H9 (cell line): ENCODE results near the gene NT5DC1. TPM values are rescaled to one million over a fixed set of nuclear protein-coding genes. Genes with fewer than 3 reads are reported as not detected.

Experiments
- DNase-seq: peaks from one replicate; pipeline ENCODE4 v3.0.0-alpha.2; 2017
- H2AFZ ChIP-seq: one replicate; pipeline ENCODE4 v1.6.1; 2013; ENCODE audit warnings: mild to moderate bottlenecking, low read length, control low read depth, moderate library complexity
- H2AK5ac ChIP-seq: 2 replicates; pipeline ENCODE4 v1.6.1; 2013; ENCODE audit warnings: low read length, control low read depth, mixed read lengths; ENCODE audit not compliant: insufficient read length
- H2BK120ac ChIP-seq: one replicate; pipeline ENCODE4 v1.6.1; 2013; ENCODE audit warnings: low read depth, mild to moderate bottlenecking, low read length, control low read depth, inconsistent platforms; ENCODE audit not compliant: poor library complexity, severe bottlenecking
- H2BK12ac ChIP-seq: 2 replicates; pipeline ENCODE4 v1.6.1; 2013; ENCODE audit warnings: low read length, control low read depth, mixed read lengths, low read depth; ENCODE audit not compliant: insufficient read length
- H2BK15ac ChIP-seq: 2 replicates; pipeline ENCODE4 v1.6.1; 2013; ENCODE audit warnings: low read depth, low read length, control low read depth
- H2BK20ac ChIP-seq: one replicate; pipeline ENCODE4 v1.6.1; 2013; ENCODE audit warnings: low read depth, mild to moderate bottlenecking, low read length, control low read depth, inconsistent platforms; ENCODE audit not compliant: poor library complexity, severe bottlenecking
- H2BK5ac ChIP-seq: 2 replicates; pipeline ENCODE4 v1.6.1; 2013; ENCODE audit warnings: low read length, control low read depth, mixed read lengths; ENCODE audit not compliant: insufficient read length
- H3K14ac ChIP-seq: 2 replicates; pipeline ENCODE4 v1.6.1; 2013; ENCODE audit warnings: low read length, control low read depth; ENCODE audit not compliant: insufficient read depth
- H3K18ac ChIP-seq: 2 replicates; pipeline ENCODE4 v1.6.1; 2013; ENCODE audit warnings: low read depth, mild to moderate bottlenecking, mixed read lengths, low read length, control low read depth; ENCODE audit not compliant: insufficient read length
- H3K23ac ChIP-seq: 2 replicates; pipeline ENCODE4 v1.6.1; 2013; ENCODE audit warnings: low read length, control low read depth, mixed read lengths, low read depth; ENCODE audit not compliant: insufficient read length
- H3K23me2 ChIP-seq: 2 replicates; pipeline ENCODE4 v1.6.1; 2013; ENCODE audit warnings: low read depth, mild to moderate bottlenecking, mixed read lengths, low read length, control low read depth; ENCODE audit not compliant: insufficient read length, poor library complexity, severe bottlenecking
- H3K27ac ChIP-seq: 2 replicates; pipeline ENCODE4 v1.5.1; 2013; ENCODE audit warnings: low read length, control low read depth, mixed read lengths, low read depth; ENCODE audit not compliant: insufficient read length
- H3K27me3 ChIP-seq: 2 replicates; pipeline ENCODE4 v1.6.1; 2013; ENCODE audit warnings: low read length, control low read depth, inconsistent platforms; ENCODE audit not compliant: insufficient read depth
- H3K4ac ChIP-seq: 2 replicates; pipeline ENCODE4 v1.6.1; 2013; ENCODE audit warnings: low read depth, mild to moderate bottlenecking, control low read depth, inconsistent platforms, low read length, moderate library complexity
- H3K4me1 ChIP-seq: 2 replicates; pipeline ENCODE4 v1.6.1; 2013; ENCODE audit warnings: low read length, control low read depth, inconsistent platforms; ENCODE audit not compliant: insufficient read depth
- H3K4me2 ChIP-seq: 2 replicates; pipeline ENCODE4 v1.6.1; 2013; ENCODE audit warnings: low read length, control low read depth, mixed read lengths; ENCODE audit not compliant: insufficient read length, insufficient read depth
- H3K56ac ChIP-seq: 2 replicates; pipeline ENCODE4 v1.6.1; 2013; ENCODE audit warnings: low read depth, mild to moderate bottlenecking, mixed read lengths, low read length, control low read depth; ENCODE audit not compliant: insufficient read length
- H3K79me1 ChIP-seq: 2 replicates; pipeline ENCODE4 v1.6.1; 2013; ENCODE audit warnings: low read depth, mild to moderate bottlenecking, moderate library complexity, low read length, control low read depth, inconsistent platforms; ENCODE audit not compliant: insufficient read depth, poor library complexity, severe bottlenecking
- H3K79me2 ChIP-seq: 2 replicates; pipeline ENCODE4 v1.6.1; 2013; ENCODE audit warnings: low read length, control low read depth, inconsistent platforms; ENCODE audit not compliant: insufficient read depth
- H3K9ac ChIP-seq: 2 replicates; pipeline ENCODE4 v1.6.1; 2013; ENCODE audit warnings: low read length, control low read depth, mixed read lengths; ENCODE audit not compliant: insufficient read length; ENCODE audit errors: extremely low read depth
- H3K9me3 ChIP-seq: one replicate; pipeline ENCODE4 v1.6.1; 2013; ENCODE audit warnings: low read depth, low read length, inconsistent platforms; ENCODE audit not compliant: control insufficient read depth
- H3T11ph ChIP-seq: one replicate; pipeline ENCODE4 v1.6.1; 2013; ENCODE audit warnings: mild to moderate bottlenecking, low read length, control low read depth, inconsistent platforms
- H4K20me1 ChIP-seq: one replicate; pipeline ENCODE4 v1.6.1; 2013; ENCODE audit not compliant: control insufficient read depth, insufficient read length, insufficient read depth
- H4K5ac ChIP-seq: 2 replicates; pipeline ENCODE4 v1.6.1; 2013; ENCODE audit warnings: low read depth, mild to moderate bottlenecking, mixed read lengths, low read length, control low read depth; ENCODE audit not compliant: insufficient read length
- H4K8ac ChIP-seq: replicated peaks from 2 replicates; pipeline ENCODE4 v1.6.1; 2013; ENCODE audit warnings: low read length, control low read depth, mixed read lengths, low read depth; ENCODE audit not compliant: insufficient read length
- H4K91ac ChIP-seq: 2 replicates; pipeline ENCODE4 v1.6.1; 2013; ENCODE audit warnings: low read depth, mild to moderate bottlenecking, moderate library complexity, mixed read lengths, low read length, control low read depth; ENCODE audit not compliant: insufficient read length
- H3K27ac Mint-ChIP-seq, 3 experiments: 2 replicates in 2 of 3; 3 replicates in 1 of 3; pipeline ENCODE4 v1.8.0; 2020 to 2021; ENCODE audit warnings: mixed read lengths in 3 of 3, mild to moderate bottlenecking in 1 of 3, moderate library complexity in 1 of 3
- H3K27me3 Mint-ChIP-seq: 2 replicates; pipeline ENCODE4 v1.8.0; 2021; ENCODE audit warnings: low read depth, mild to moderate bottlenecking, moderate library complexity, mixed read lengths
- H3K36me3 Mint-ChIP-seq, 3 experiments: 2 replicates in 2 of 3; 3 replicates in 1 of 3; pipeline ENCODE4 v1.8.0; 2020 to 2021; ENCODE audit warnings: low read depth in 3 of 3, mixed read lengths in 3 of 3; ENCODE audit not compliant: insufficient read depth in 1 of 3
- H3K4me1 Mint-ChIP-seq, 2 experiments: 2 replicates each; pipeline ENCODE4 v1.8.0; 2020; ENCODE audit warnings: mixed read lengths in 2 of 2
- H3K4me3 Mint-ChIP-seq, 2 experiments: 2 replicates in 1 of 2; 3 replicates in 1 of 2; pipeline ENCODE4 v1.8.0; 2020 to 2021; ENCODE audit warnings: mild to moderate bottlenecking in 2 of 2, mixed read lengths in 2 of 2, moderate library complexity in 1 of 2
- H3K9me3 Mint-ChIP-seq, 2 experiments: 2 replicates in 1 of 2; 3 replicates in 1 of 2; pipeline ENCODE4 v1.8.0; 2020; ENCODE audit warnings: mild to moderate bottlenecking in 2 of 2, mixed read lengths in 2 of 2, moderate library complexity in 1 of 2
- CTCF ChIP-seq: fragments of 200-600 bp; sonication (generic); conservative IDR thresholded peaks from 3 replicates; pipeline ENCODE4 v1.8.0; 2021; ENCODE audit warnings: antibody characterized with exemption, mild to moderate bottlenecking
- WGBS: extraction: QIAGEN DNeasy Blood & Tissue Kit; methylation state at CpG from one replicate; pipeline ENCODE4 v1.1.7; 2013; ENCODE audit warnings: missing lambda C conversion rate, low lambda C conversion rate, mixed read lengths; ENCODE audit not compliant: insufficient read length; ENCODE audit errors: extremely low coverage; 5-methylcytosine and 5-hydroxymethylcytosine counted together
- total RNA-seq: library from RNA; stranded (reverse); gene quantifications from 2 replicates; pipeline ENCODE4 v1.2.1, GENCODE V29; 2021

Gene NT5DC1
- total RNA-seq, 1 experiment from 2014 or later: 64.9 TPM

- H3K4me2 ChIP-seq: no peak overlapping the region
- no peak for TF ChIP-seq CTCF
- no peaks in the 10 kb centered on the region for H3K79me2 ChIP-seq
- H3K36me3 Mint-ChIP-seq: no peaks in the 10 kb centered on the region
- H3K14ac ChIP-seq: no peak overlapping the region
- no peak overlapping the region for H3K4me3 Mint-ChIP-seq
- H2BK120ac ChIP-seq: no peak overlapping the region
- H2BK12ac ChIP-seq: no peak overlapping the region
- no peak overlapping the region for H3T11ph ChIP-seq
- no peak overlapping the region for H2AFZ ChIP-seq
- no peak overlapping the region for H2BK20ac ChIP-seq
- H3K79me1 ChIP-seq: no peaks in the 10 kb centered on the region
- no peak overlapping the region for H2BK15ac ChIP-seq
- H3K27me3 Mint-ChIP-seq: no peaks in the 10 kb centered on the region
- H3K4me1 Mint-ChIP-seq: no peaks in the 10 kb centered on the region
- no peak overlapping the region for H3K27ac Mint-ChIP-seq
- no peaks in the 10 kb centered on the region for H3K9me3 ChIP-seq
- no peak overlapping the region for H3K27ac ChIP-seq
- H4K5ac ChIP-seq: no peak overlapping the region
- no peak overlapping the region for H2AK5ac ChIP-seq
- H4K20me1 ChIP-seq: no peaks in the 10 kb centered on the region
- no peak for DNase-seq
- H3K4me1 ChIP-seq: no peaks in the 10 kb centered on the region
- H2BK5ac ChIP-seq: no peak overlapping the region
- no peak overlapping the region for H4K91ac ChIP-seq
- H3K23me2 ChIP-seq: no peaks in the 10 kb centered on the region
- H4K8ac ChIP-seq: no peak overlapping the region
- H3K9me3 Mint-ChIP-seq: no peaks in the 10 kb centered on the region
- no peak overlapping the region for H3K18ac ChIP-seq
- no peak overlapping the region for H3K4ac ChIP-seq
- H3K9ac ChIP-seq: no peak overlapping the region
- WGBS: no CpG with 5 or more reads among the region's 1 CpG
- no peak overlapping the region for H3K23ac ChIP-seq
- H3K56ac ChIP-seq: no peak overlapping the region
- no peaks in the 10 kb centered on the region for H3K27me3 ChIP-seq
Observed at GRCh38 chr6:116206231-116206903, 105.7 kb downstream of the NT5DC1 start.
